CD4-positive, alpha-beta T cell treated with Interleukin-17A for 4 hours (primary cell): ENCODE data around the gene CACNB2.
A peak's percentile ranks its signal among the peaks of the same experiment; 100 is the strongest.

Experiments
- DNase-seq: peaks from one replicate; pipeline ENCODE4 v3.0.0-alpha.2; 2020; ENCODE audit warnings: mixed read lengths

CACNB2 gene

GRCh38 chr10:18140149-18140956, at the start of gene CACNB2:
Gene CACNB2 (plus strand): TSS chr10:18140424.
- no peak for DNase-seq

GRCh38 chr10:18094332-18094731, 45.9 kb upstream of the CACNB2 start:
- DNase-seq = no peak

GRCh38 chr10:18094793-18095192, 45.4 kb upstream of the CACNB2 start:
- DNase-seq = no peak

- DNase-seq = no peak
Measured at GRCh38 chr10:18097524-18097923, 42.7 kb upstream of the CACNB2 start.

GRCh38 chr10:18098201-18098600, 42.0 kb upstream of the CACNB2 start:
- DNase-seq = no peak

GRCh38 chr10:18099415-18099814, 40.8 kb upstream of the CACNB2 start:
- no peak for DNase-seq

GRCh38 chr10:18100669-18101068, 39.6 kb upstream of the CACNB2 start:
- no peak for DNase-seq

GRCh38 chr10:18102404-18102803, 37.8 kb upstream of the CACNB2 start:
- no peak for DNase-seq

GRCh38 chr10:18104223-18104872, 35.9 kb upstream of the CACNB2 start:
- peak; percentile 42 for DNase-seq

- DNase-seq = no peak
Measured at GRCh38 chr10:18109341-18109870, 30.8 kb upstream of the CACNB2 start.

GRCh38 chr10:18113881-18114280, 26.3 kb upstream of the CACNB2 start:
- DNase-seq = no peak

GRCh38 chr10:18117276-18117675, 22.9 kb upstream of the CACNB2 start:
- no peak for DNase-seq

GRCh38 chr10:18122753-18123152, 17.5 kb upstream of the CACNB2 start:
- no peak for DNase-seq

- no peak for DNase-seq
Measured at GRCh38 chr10:18133046-18133445, 7.2 kb upstream of the CACNB2 start.

GRCh38 chr10:18134509-18134908, 5.7 kb upstream of the CACNB2 start:
- no peak for DNase-seq

GRCh38 chr10:18134921-18135320, 5.3 kb upstream of the CACNB2 start:
- no peak for DNase-seq

- DNase-seq = no peak
Measured at GRCh38 chr10:18136073-18136791, 4.0 kb upstream of the CACNB2 start.

- no peak for DNase-seq
Measured at GRCh38 chr10:18137111-18137510, 3.1 kb upstream of the CACNB2 start.

- DNase-seq = no peak
Measured at GRCh38 chr10:18140957-18141845, 977 bp downstream of the CACNB2 start.

- DNase-seq = no peak
Measured at GRCh38 chr10:18142151-18142550, 1.9 kb downstream of the CACNB2 start.

- DNase-seq = no peak
Measured at GRCh38 chr10:18144396-18144795, 4.2 kb downstream of the CACNB2 start.

GRCh38 chr10:18144928-18145327, 4.7 kb downstream of the CACNB2 start:
- DNase-seq = no peak
